HTR-8/SVneo (cell line): ENCODE measurements around the gene MTMR12.
"Not testable (repeated sequence)": the region's sequence is repeated elsewhere in the genome, so short reads cannot be mapped to it uniquely, and the experiment has no call there.

Experiments used
- DNase-seq: peaks from one replicate; pipeline ENCODE4 v3.0.0; 2011; ENCODE audit warnings: low spot score, mixed read lengths; ENCODE audit not compliant: insufficient read length
- FAIRE-seq: peaks from 2 replicates; lab custom pipeline; 2011; peaks lifted over from hg19 to GRCh38; lab: Jason Lieb, UNC

Gene MTMR12

DNA sequence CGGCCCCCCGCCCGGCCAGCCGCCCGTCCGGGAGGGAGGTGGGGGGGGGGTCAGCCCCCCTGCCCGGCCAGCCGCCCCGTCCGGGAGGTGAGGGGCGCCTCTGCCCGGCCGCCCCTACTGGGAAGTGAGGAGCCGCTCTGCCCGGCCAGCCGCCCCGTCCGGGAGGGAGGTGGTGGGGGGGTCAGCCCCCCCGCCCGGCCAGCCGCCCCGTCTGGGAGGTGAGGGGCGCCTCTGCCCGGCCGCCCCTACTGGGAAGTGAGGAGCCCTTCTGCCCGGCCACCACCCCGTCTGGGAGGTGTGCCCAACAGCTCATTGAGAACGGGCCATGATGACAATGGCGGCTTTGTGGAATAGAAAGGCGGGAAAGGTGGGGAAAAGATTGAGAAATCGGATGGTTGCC is 103.9 kb downstream of the MTMR12 start:
- FAIRE-seq, DNase-seq: not testable (repeated sequence)

DNA sequence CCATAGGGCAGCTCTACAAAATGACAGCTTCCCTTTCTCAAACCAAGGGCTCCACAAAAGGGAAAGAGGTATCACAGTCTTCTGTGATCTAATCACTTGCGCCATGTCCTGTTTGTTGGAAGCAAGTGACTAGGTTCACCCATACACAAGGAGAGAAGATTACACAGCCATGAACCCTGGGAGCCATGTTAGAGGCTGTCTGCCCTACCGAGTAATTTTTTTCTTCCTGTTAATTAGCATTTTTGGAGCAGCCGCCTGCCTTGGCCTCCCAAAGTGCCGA is 105.4 kb downstream of the MTMR12 start:
- DNase-seq (no peak), FAIRE-seq (no peak)

DNA sequence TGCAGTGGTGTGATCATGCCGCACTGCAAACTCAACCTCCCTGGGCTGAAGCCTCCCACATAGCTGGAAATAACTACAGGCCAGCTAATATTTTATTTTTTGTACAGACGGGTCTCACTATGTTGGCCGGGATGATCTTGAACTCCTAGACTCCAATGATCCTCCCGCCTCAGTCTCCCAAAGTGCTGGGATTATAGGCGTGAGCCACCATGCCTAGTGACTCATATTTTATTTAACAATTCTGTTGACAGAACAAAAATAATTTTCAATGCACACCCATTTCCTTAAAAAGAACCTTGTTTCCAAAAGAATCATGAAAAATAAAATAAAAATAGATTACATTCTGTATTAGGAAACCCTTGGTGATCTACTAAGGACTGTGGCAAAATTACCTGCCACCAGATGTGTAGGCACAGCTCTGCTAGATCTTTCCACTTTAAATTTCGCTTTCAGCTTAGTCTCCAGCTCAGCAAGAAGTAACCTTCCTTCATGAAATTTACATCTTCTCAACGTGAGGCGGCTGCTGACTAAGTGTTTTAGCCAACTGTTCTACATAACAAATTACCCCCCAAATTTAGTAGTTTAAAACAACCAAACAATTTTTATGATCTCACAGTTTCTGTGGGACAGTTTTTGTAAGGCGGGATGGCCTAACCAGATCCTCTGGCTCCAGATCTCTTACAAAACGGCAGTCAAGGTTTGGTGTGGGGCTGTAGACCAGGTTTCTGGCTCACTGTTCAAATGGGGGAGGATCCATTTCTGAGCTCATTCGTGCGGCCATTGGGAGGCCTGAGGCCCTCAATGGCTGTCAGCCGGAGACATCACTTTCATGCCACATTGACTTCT is 106.0 kb downstream of the MTMR12 start:
- FAIRE-seq = no peak
- DNase-seq = no peak

DNA sequence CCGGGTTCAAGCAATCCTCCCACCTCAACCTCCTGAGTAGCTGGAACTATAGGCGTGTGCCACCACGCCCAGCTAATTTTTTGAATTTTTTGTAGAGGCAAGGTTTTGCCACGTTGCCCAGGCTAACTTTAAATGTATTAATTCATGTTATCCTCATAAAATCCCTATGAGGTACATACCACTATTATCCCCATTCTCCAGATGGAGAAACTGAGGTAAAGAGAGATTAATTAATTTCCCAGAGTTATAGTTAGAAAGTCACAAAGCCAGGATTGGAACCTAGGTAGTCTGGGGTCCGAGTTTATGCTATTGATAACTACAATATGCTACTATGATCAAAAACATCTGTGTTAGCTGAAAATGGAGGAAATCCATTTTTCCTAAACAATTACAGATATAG is 106.7 kb downstream of the MTMR12 start:
- DNase-seq (no peak), FAIRE-seq (no peak)

DNA sequence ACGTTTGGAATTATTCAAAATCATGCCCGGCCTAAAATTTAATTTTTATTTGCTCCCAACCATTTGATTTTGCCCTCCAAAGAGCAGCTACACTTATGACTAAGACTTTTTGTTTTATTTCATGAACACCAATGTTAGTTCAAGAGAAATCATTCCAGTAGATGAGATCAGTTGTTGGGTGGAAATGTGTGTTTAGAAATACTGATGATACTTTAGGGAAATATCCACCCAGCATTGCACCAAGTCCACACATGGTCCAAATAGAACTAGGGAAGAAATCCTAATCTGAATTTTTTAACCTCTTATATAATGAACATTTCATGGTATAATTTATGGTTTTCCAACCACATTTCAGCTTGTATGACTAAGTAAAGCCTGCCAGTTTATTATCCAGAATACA is 110.3 kb downstream of the MTMR12 start:
- DNase-seq (no peak), FAIRE-seq (no peak)

DNA sequence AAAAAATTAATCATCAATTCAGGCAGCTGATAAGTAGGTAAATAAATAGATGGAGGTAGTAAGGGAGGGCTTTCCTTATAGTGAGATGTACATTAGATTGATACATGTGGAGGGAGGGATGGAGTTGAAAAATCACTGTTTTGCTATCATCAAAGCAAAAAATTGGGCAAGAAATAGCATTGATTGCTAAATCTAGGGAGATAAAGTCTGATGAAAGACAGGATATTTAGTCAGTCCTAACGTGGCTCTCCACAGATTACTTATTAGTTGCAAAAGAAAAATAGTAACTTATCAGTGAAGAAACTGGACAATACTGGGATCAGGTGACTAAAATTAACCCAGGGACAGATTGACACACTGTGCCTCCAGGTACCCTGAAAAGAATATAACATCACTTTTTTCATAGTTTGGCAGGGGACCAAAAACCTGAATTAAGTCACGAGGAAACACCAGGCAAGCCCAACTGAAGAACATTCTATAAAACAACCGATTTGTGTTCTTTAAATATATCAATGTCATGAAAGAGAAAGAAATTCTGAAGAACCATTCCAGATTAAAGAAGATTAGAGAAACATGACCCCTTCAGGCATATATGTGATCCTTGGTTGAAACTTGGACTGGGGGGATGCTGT is 111.5 kb downstream of the MTMR12 start:
- DNase-seq = no peak

DNA sequence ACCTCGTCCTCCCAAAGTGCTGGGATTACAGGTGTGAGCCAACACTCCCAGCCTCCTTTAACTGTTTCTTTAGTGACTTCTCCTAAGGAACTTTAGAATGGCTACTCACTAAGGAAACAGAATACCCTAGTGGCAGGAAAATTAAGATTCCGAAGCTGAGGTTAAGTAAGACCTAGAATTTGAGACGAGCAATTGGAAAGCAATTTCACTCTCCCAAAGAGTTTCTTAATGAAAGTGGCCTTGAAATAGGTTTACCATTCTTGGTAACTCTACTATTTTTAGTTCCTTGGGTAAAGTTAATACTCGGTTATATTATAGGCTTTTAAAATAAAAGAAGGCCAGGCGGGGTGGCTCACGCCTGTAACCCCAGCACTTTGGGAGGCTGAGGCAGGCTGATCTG is 115.7 kb downstream of the MTMR12 start:
- FAIRE-seq = no peak
- no peak for DNase-seq

More for the DNA sequence above, 111.5 kb downstream of the MTMR12 start:
- FAIRE-seq = no peak

DNA sequence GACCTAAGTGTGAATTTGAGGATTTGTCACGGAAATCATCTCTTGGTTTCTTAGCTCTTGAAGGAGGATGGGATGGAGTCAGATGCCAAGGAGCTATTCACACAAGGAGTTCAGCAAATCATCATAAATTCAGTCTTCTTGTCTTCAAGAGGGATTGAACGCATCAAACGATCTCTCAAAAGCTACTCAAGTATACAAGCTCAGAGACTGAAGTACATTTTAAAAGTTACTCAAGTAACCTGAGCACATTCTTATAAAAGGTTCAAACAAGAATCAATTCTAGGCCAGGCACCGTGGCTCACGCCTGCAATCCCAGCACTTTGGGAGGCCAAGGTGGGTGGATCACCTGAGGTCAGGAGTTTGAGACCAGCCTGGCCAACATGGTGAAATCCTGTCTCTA is 117.5 kb downstream of the MTMR12 start:
- DNase-seq = no peak
- FAIRE-seq = no peak

DNA sequence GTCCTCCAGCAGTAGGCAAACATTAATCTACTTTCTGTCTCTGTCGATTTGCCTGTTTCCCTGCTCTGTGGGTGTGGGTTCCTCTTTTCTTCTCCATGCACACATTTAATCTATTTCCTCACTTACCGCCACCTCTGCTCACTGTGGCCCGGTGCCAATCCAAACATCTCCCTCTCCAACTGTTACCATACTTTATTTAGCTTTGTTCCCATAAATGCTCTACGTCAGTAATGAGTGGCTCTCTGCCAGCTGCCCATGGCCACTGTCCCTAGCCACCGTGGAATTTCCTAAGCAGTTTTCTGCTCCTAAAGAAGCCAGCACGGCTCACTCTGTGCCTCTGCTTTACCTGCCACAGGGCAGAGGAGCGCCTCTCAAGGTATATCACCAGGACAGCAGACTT is 119.1 kb downstream of the MTMR12 start:
- DNase-seq (peak; percentile 77), FAIRE-seq (no peak)

DNA sequence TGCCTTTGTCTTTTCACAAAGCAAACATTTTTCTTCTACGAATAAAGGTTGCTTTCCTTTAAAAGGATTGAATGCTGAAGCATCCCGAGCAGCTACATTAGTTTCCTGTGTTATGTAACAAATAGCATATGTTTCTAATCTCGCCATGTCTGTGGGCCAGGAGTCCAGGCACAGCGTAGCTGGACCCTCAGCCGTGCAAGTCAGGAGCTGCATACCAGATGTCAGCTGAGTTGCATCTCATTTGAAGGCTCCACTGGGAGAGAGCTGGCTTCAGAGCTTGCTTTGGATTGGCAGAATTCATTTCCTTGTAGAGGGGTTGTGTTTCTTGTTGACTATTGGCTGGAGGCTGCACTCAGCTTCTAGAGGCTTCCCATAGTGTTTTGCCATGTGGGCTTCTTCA is 122.6 kb downstream of the MTMR12 start:
- DNase-seq (no peak), FAIRE-seq (peak; percentile 75)

DNA sequence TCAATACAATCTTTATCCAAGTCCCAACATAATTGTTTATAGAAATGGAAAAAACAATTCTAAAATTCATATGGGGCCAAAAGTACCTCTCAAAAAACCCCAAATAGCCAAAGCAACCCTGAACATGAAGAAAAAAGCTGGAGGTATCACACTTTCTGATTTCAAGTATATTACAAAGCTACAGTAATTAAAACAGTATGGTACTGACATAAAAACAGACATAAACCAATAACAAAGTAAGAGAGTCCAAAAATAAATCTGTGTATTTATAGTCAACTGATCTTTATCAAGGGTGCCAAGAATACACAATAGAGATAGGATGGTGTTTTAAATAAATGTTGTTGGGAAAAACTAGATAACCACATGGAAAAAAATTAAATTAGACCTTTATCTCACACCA is 125.1 kb downstream of the MTMR12 start:
- FAIRE-seq (no peak), DNase-seq (no peak)

DNA sequence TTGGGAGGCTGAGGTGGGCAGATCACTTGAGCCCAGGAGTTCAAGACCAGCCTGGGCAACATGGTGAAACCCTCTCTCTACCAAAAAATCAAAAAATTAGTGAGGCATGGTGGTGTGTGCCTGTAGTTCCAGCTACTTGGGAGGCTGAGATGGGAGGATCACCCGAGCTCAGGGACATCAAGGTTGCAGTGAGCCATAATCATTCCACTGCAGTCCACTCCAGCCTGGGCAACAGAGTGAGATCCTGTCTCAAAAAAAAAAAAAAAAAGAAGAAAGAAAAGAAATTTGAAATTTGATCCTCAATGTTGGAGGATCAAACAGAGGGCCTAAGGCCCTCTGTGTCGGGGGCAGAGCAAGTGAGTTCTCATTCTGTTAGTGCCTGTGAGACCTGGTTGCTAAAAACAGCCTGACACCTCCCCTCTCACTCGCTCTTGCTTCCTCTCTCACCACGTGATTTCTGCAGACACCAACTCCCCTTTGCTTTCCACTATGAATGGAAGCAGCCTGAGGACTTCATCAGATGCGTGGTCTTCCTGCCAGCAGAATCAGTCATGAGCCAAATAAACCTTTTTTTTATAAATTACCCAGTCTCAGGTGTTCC is 130.2 kb downstream of the MTMR12 start:
- no peak for DNase-seq

More for the DNA sequence above, 130.2 kb downstream of the MTMR12 start:
- FAIRE-seq = no peak
